SKM-1 treated with dmso at 0.1 percent for 144 hours (cell line): ENCODE data around the gene ZKSCAN8.

ENCODE experiments used
- DNase-seq: peaks from one replicate; lab custom pipeline; 2025; ENCODE audit not compliant: unreplicated experiment; lab: John Stamatoyannopoulos, UW

Gene ZKSCAN8

GRCh38 chr6:28206527-28206926 is 64.8 kb downstream of the ZKSCAN8 start:
- no peak for DNase-seq

GRCh38 chr6:28206928-28207509 is 65.3 kb downstream of the ZKSCAN8 start:
- no peak for DNase-seq

- DNase-seq = no peak
Measured at GRCh38 chr6:28207510-28208110, 65.9 kb downstream of the ZKSCAN8 start.

GRCh38 chr6:28208111-28208659 is 66.5 kb downstream of the ZKSCAN8 start:
- DNase-seq = no peak
